PC-9 (cell line): ENCODE measurements around the gene ZNF319. TPM values are rescaled to one million over a fixed set of nuclear protein-coding genes. Genes with fewer than 3 reads are reported as not detected.
A peak's percentile ranks its signal among the peaks of the same experiment; 100 is the strongest.
"Not testable (repeated sequence)": the region's sequence is repeated elsewhere in the genome, so short reads cannot be mapped to it uniquely, and the experiment has no call there.

ENCODE experiments used
- BruUV-seq: library from RNA; stranded (reverse); fragments of 400-500 nt; replicated peaks from 2 replicates; lab custom pipeline; 2021; lab: Mats Ljungman, UMichigan
- CTCF ChIA-PET: fragments of 300-600 bp; sonication (Branson Sonifier 250); formaldehyde crosslinking; loops from one replicate; lab custom pipeline; 2022; ENCODE audit warnings: antibody characterized with exemption; lab: Charles Lee
- POLR2A ChIA-PET: fragments of 300-600 bp; sonication (Branson Sonifier 250); formaldehyde crosslinking; loops from one replicate; lab custom pipeline; 2022; ENCODE audit warnings: antibody characterized with exemption; ENCODE audit not compliant: unreplicated experiment; lab: Charles Lee
- DNase-seq, 2 experiments: peaks; one replicate each; pipeline versions ENCODE4 v3.0.0 to v3.0.0-alpha.2; 2015 to 2022; ENCODE audit warnings: mixed read lengths in 1 of 2
- H2AFZ ChIP-seq: fragments of 200-600 bp; sonication (generic); 2 replicates; pipeline ENCODE4 v1.8.1; 2017; ENCODE audit warnings: antibody characterized with exemption
- H3F3A ChIP-seq: fragments of 200-600 bp; sonication (generic); 2 replicates; pipeline ENCODE4 v1.8.1; 2017; ENCODE audit warnings: antibody characterized with exemption, mild to moderate bottlenecking, low read depth; ENCODE audit not compliant: insufficient read depth
- H3K27ac ChIP-seq: fragments of 200-600 bp; sonication (generic); 2 replicates; pipeline ENCODE4 v1.6.1; 2016; ENCODE audit warnings: mixed run types
- H3K27me3 ChIP-seq: fragments of 200-600 bp; sonication (generic); 2 replicates; pipeline ENCODE4 v1.6.1; 2016; ENCODE audit warnings: low read depth, mixed run types; ENCODE audit not compliant: insufficient read depth
- H3K36me3 ChIP-seq: fragments of 200-600 bp; sonication (generic); 2 replicates; pipeline ENCODE4 v1.6.1; 2016; ENCODE audit warnings: low read depth, mixed run types
- H3K4me1 ChIP-seq: fragments of 200-600 bp; sonication (generic); replicated peaks from 2 replicates; pipeline ENCODE4 v1.6.1; 2016; ENCODE audit warnings: mixed run types; ENCODE audit not compliant: insufficient read depth
- H3K4me2 ChIP-seq: fragments of 200-600 bp; sonication (generic); 2 replicates; pipeline ENCODE4 v1.6.1; 2017; ENCODE audit warnings: mixed run types
- H3K4me3 ChIP-seq: fragments of 200-600 bp; sonication (generic); 2 replicates; pipeline ENCODE4 v1.6.1; 2016; ENCODE audit warnings: mixed run types
- H3K79me2 ChIP-seq: fragments of 200-600 bp; sonication (generic); 2 replicates; pipeline ENCODE4 v1.6.1; 2017; ENCODE audit warnings: low read depth, mixed run types
- H3K9me2 ChIP-seq: fragments of 200-600 bp; sonication (generic); 2 replicates; pipeline ENCODE4 v1.8.1; 2017; ENCODE audit warnings: mild to moderate bottlenecking; ENCODE audit not compliant: insufficient read depth
- H3K9me3 ChIP-seq: fragments of 200-600 bp; sonication (generic); 2 replicates; pipeline ENCODE4 v1.8.1; 2016; ENCODE audit warnings: low read depth; ENCODE audit not compliant: insufficient read depth
- H4K20me1 ChIP-seq: fragments of 200-600 bp; sonication (generic); 2 replicates; pipeline ENCODE4 v1.8.1; 2017; ENCODE audit not compliant: insufficient read depth
- CTCF ChIP-seq: fragments of 200-600 bp; sonication (generic); conservative IDR thresholded peaks from 2 replicates; pipeline ENCODE4 v1.6.1; 2017; ENCODE audit warnings: mixed run types, antibody characterized with exemption, mild to moderate bottlenecking, moderate library complexity
- EZH2 ChIP-seq: fragments of 200-600 bp; sonication (generic); IDR thresholded peaks from 2 replicates; pipeline ENCODE4 v1.8.0; 2017; ENCODE audit warnings: antibody characterized with exemption, low read depth
- intact Hi-C: fragments of 100-400 bp; cut with micrococcal nuclease; formaldehyde crosslinking; loops from one replicate; pipeline ENCODE4 v1.10.0; 2022; ENCODE audit not compliant: unreplicated experiment
- total RNA-seq: library from RNA; stranded (reverse); gene quantifications from 2 replicates; pipeline ENCODE4 v1.2.3, GENCODE V29; 2021

ZNF319 gene
- total RNA-seq, 1 experiment from 2014 or later, result 11.0 TPM

- Histone ChIP-seq H3F3A (no peaks in the 10 kb centered on the region), H4K20me1 (no peaks in the 10 kb centered on the region), H3K36me3 (no peaks in the 10 kb centered on the region), H3K4me3 (no peak overlapping the region), H3K9me2 (no peaks in the 10 kb centered on the region), H3K9me3 (no peaks in the 10 kb centered on the region), H2AFZ (no peak overlapping the region), H3K4me1 (no peaks in the 10 kb centered on the region), H3K27me3 (no peaks in the 10 kb centered on the region), H3K79me2 (no peaks in the 10 kb centered on the region), H3K27ac (no peak overlapping the region), H3K4me2 (no peak overlapping the region)
- CTCF ChIA-PET, result no interaction called here
- no TSS peak for BruUV-seq
- intact Hi-C loops, result no loop called here
- POLR2A ChIA-PET, result no interaction called here
- TF ChIP-seq EZH2 (no peak), CTCF (no peak)
- peak in 1 of 2 experiments; percentile 38 for DNase-seq
These were observed 18.1 kb downstream of the ZNF319 start for GRCh38 chr16:57982385-57982784.

GRCh38 chr16:57981636-57982035, 18.8 kb downstream of the ZNF319 start:
- BruUV-seq, result no TSS peak

DNA sequence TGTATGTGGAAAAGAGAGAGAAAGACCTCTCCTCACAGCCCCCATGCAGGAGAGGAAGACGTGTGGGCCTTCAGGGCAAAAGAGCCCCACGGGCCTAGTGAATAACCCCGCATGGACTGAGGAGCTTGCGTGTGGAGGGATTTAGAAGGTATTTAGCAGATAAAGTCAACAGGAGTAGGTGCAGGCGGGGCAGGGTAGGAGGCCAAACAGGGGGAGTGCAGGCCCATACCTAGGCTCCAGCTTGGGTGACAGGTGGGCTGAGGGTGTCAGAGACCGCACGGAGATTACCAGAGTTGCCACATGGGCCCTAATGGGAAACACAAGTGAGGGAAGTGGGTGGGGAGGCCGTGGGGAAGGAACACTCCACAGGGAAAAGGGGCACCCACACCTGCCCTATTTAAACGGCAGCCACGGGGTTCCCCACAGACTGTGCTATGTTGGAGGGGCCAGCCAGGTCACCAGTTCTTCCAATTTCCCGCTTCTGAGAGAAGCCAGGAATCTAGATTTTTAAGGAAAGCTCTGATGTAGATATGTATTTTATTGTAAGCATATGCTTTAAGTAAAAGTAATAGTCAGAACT, 21.4 kb downstream of the ZNF319 start:
- no peak overlapping the region for H3K4me2 ChIP-seq
- H2AFZ ChIP-seq, result no peak overlapping the region
- CTCF ChIA-PET, result no interaction called here
- BruUV-seq, result no TSS peak
- H3K36me3 ChIP-seq, result no peaks in the 10 kb centered on the region
- peaks cover 15% of the 10 kb centered on the region for H3K4me1 ChIP-seq
- H3K9me2 ChIP-seq, result no peaks in the 10 kb centered on the region
- no peaks in the 10 kb centered on the region for H3K27me3 ChIP-seq
- no peak overlapping the region for H3K4me3 ChIP-seq
- H4K20me1 ChIP-seq, result no peaks in the 10 kb centered on the region
- POLR2A ChIA-PET, result no interaction called here
- intact Hi-C loops, result no loop called here
- no peak overlapping the region for H3K27ac ChIP-seq
- TF ChIP-seq EZH2, result no peak
- no peak for TF ChIP-seq CTCF
- peaks cover 11% of the 10 kb centered on the region; the same call in 1 of the 2 replicates for H3F3A ChIP-seq
- DNase-seq, result no peak
- no peaks in the 10 kb centered on the region for H3K9me3 ChIP-seq
- no peaks in the 10 kb centered on the region for H3K79me2 ChIP-seq

More at GRCh38 chr16:57981636-57982035, 18.8 kb downstream of the ZNF319 start:
- intact Hi-C loops, result no loop called here
- POLR2A ChIA-PET, result no interaction called here
- no peak for DNase-seq
- CTCF ChIA-PET, result no interaction called here
- TF ChIP-seq CTCF, result no peak
- TF ChIP-seq EZH2, result no peak
- Histone ChIP-seq H3K27ac (no peak overlapping the region), H3K4me1 (peaks cover 4% of the 10 kb centered on the region), H3K36me3 (no peaks in the 10 kb centered on the region), H2AFZ (no peak overlapping the region), H3F3A (peaks cover 6% of the 10 kb centered on the region; the same call in 1 of the 2 replicates), H3K4me2 (no peak overlapping the region), H3K27me3 (no peaks in the 10 kb centered on the region), H4K20me1 (no peaks in the 10 kb centered on the region), H3K4me3 (no peak overlapping the region), H3K79me2 (no peaks in the 10 kb centered on the region), H3K9me3 (no peaks in the 10 kb centered on the region), H3K9me2 (no peaks in the 10 kb centered on the region)

DNA sequence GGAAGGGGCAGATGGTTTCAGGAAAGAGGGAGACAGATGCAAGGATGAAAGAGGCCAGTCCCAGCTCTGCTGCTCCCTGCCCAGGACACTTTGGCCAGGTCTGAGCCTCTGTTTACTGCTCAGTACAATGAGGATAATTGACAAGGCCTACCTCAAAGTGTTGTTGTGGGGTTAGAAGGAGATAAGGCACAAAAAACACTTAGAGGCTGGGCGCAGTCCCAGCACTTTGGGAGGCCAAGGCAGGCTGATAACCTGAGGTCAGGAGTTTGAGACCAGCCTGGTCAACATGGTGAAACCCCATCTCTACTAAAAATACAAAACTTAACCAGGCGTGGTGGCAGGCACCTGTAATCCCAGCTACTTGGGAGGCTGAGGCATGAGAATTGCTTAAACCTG, 22.4 kb downstream of the ZNF319 start:
- H4K20me1 ChIP-seq, H3K27ac ChIP-seq, BruUV-seq, POLR2A ChIA-PET, H3K9me3 ChIP-seq, H3K27me3 ChIP-seq, H2AFZ ChIP-seq, intact Hi-C loops, H3K4me3 ChIP-seq, H3K4me2 ChIP-seq, H3K9me2 ChIP-seq, H3K79me2 ChIP-seq, DNase-seq, H3K36me3 ChIP-seq: not testable (repeated sequence)
- H3K4me1 ChIP-seq, result peaks cover 15% of the 10 kb centered on the region
- peaks cover 11% of the 10 kb centered on the region; the same call in 1 of the 2 replicates for H3F3A ChIP-seq
- CTCF ChIA-PET, result interaction anchor here (0.7 kb wide), 1 partner anchor 77 kb away, joined by 9 read pairs; no protein-coding TSS in a partner anchor
